ENCODE data around the gene PRKAG1.

The PRKAG1 gene

GRCh38 chr12:49040364-49040855 is 21.8 kb upstream of the PRKAG1 start:
- no peak overlapping the region for H3K9ac ChIP-seq (ENCODE audit: low read length in 5 of 5)
- no peaks in the 10 kb centered on the region for H3K27me3 ChIP-seq (ENCODE audit: control insufficient read depth in 5 of 5, insufficient read depth in 4 of 5, low read length in 5 of 5)
- H3K36me3 ChIP-seq (ENCODE audit: control insufficient read depth in 5 of 5, insufficient read depth in 5 of 5, low read length in 5 of 5) = peaks cover 2 to 93% (median 89%) of the 10 kb centered on the region in 5 donors
- no peak overlapping the region for H3K4me3 ChIP-seq (ENCODE audit: low read depth in 1 of 5, low read length in 5 of 5)
- H3K27ac ChIP-seq (ENCODE audit: low read depth, low read length) = no peak overlapping the region
- H3K4me1 ChIP-seq (ENCODE audit: control insufficient read depth in 5 of 5, insufficient read depth in 5 of 5, low read length in 5 of 5) = no peaks in the 10 kb centered on the region
- H3K9me3 ChIP-seq (ENCODE audit: control insufficient read depth in 5 of 5, low read length in 5 of 5) = no peaks in the 10 kb centered on the region

- H3K9ac ChIP-seq (ENCODE audit: low read length in 5 of 5) = no peak overlapping the region
- no peaks in the 10 kb centered on the region for H3K4me1 ChIP-seq (ENCODE audit: control insufficient read depth in 5 of 5, insufficient read depth in 5 of 5, low read length in 5 of 5)
- H3K9me3 ChIP-seq (ENCODE audit: control insufficient read depth in 5 of 5, low read length in 5 of 5) = no peaks in the 10 kb centered on the region
- no peak overlapping the region for H3K4me3 ChIP-seq (ENCODE audit: low read depth in 1 of 5, low read length in 5 of 5)
- H3K27ac ChIP-seq (ENCODE audit: low read depth, low read length) = no peak overlapping the region
- peaks cover 2 to 92% (median 89%) of the 10 kb centered on the region in 5 donors for H3K36me3 ChIP-seq (ENCODE audit: control insufficient read depth in 5 of 5, insufficient read depth in 5 of 5, low read length in 5 of 5)
- H3K27me3 ChIP-seq (ENCODE audit: control insufficient read depth in 5 of 5, insufficient read depth in 4 of 5, low read length in 5 of 5) = no peaks in the 10 kb centered on the region
Measured at GRCh38 chr12:49039421-49040363, 21.1 kb upstream of the PRKAG1 start.

DNA sequence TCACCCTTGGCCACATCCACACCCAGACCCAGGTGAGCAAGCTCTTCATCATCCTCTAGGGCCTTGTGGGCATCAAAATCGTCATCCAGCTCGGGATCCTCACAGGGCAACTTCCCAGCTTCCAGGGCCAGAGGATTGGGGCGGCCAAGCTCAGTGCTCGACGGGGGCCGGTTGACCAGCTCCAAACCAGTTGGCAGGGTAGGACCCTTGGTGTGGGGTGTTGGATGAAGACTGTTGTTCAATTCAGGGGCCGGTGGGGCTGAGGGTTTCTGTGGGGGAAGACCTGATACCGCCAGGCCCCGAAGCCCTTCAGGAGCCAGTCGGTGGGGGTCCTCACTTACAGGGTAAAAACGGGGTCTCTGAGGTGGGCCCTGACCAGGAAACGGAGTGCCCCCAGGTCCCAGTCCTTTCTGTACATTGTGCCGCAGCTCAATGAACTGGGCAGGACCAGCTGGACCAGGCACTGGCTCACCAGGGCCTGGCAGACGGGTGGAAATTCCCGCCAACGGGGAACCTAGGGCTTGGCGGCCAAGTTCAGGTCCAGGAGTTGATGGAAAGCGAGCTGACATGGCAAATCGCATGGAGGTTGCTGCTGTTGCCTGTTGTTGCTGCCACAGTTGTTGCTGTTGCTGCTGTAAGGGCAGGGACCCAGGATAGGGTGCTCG is 19.8 kb upstream of the PRKAG1 start:
- Histone ChIP-seq H3K4me1 (ENCODE audit: control insufficient read depth in 5 of 5, insufficient read depth in 5 of 5, low read length in 5 of 5) (no peaks in the 10 kb centered on the region), H3K9me3 (ENCODE audit: control insufficient read depth in 5 of 5, low read length in 5 of 5) (no peaks in the 10 kb centered on the region), H3K9ac (ENCODE audit: low read length in 5 of 5) (no peak overlapping the region), H3K36me3 (ENCODE audit: control insufficient read depth in 5 of 5, insufficient read depth in 5 of 5, low read length in 5 of 5) (peaks cover 2 to 92% (median 89%) of the 10 kb centered on the region in 5 donors), H3K27me3 (ENCODE audit: control insufficient read depth in 5 of 5, insufficient read depth in 4 of 5, low read length in 5 of 5) (no peaks in the 10 kb centered on the region), H3K27ac (ENCODE audit: low read depth, low read length) (no peak overlapping the region), H3K4me3 (ENCODE audit: low read depth in 1 of 5, low read length in 5 of 5) (no peak overlapping the region)

GRCh38 chr12:49037947-49038237 is 19.3 kb upstream of the PRKAG1 start:
- Histone ChIP-seq H3K9me3 (ENCODE audit: control insufficient read depth in 5 of 5, low read length in 5 of 5) (no peaks in the 10 kb centered on the region), H3K9ac (ENCODE audit: low read length in 5 of 5) (no peak overlapping the region), H3K4me1 (ENCODE audit: control insufficient read depth in 5 of 5, insufficient read depth in 5 of 5, low read length in 5 of 5) (no peaks in the 10 kb centered on the region), H3K36me3 (ENCODE audit: control insufficient read depth in 5 of 5, insufficient read depth in 5 of 5, low read length in 5 of 5) (peaks cover 2 to 92% (median 89%) of the 10 kb centered on the region in 5 donors), H3K27ac (ENCODE audit: low read depth, low read length) (no peak overlapping the region), H3K4me3 (ENCODE audit: low read depth in 1 of 5, low read length in 5 of 5) (no peak overlapping the region), H3K27me3 (ENCODE audit: control insufficient read depth in 5 of 5, insufficient read depth in 4 of 5, low read length in 5 of 5) (no peaks in the 10 kb centered on the region)

DNA sequence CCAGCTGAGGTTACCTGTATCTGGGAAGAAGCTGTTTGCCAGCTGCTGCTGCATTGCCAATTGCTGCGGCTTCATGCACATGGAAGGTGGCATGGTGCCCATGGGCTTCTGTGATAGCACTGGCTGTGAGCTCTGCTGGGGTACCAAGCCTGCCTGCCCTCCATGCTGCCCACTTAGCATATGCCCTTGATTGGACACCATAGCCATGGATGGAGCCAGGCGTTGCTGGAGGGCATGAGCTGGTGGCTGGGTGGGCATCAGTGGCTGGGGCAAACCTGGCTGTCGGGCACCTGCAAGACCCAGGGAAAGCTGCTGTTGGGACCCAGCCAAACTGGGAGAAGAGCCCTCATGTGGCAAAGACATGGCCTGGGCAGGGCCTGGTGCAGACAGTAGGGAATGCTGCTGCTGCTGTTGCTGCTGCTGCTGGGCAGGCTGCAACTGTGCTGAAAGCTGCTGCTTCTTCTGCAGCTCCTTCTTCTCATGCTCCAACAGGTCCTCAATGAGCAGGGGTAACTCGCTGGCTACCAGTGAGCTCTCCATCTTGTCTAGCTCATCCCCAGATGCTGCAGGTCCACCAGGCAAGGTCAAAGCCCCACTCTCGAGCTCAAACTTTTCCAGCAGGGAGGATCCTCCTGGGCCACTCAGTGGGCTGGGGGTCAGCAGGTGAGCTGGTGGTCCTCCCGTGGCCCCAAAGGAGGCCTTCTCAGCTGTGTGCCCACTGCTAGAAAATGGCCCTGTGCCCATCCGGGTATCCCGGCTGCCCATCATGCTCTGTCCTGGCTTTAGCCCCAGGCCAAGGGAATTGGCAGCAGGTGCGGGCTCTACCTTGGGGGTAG is 18.8 kb upstream of the PRKAG1 start:
- peaks cover 2 to 92% (median 89%) of the 10 kb centered on the region in 5 donors for H3K36me3 ChIP-seq (ENCODE audit: control insufficient read depth in 5 of 5, insufficient read depth in 5 of 5, low read length in 5 of 5)
- no peak overlapping the region for H3K9ac ChIP-seq (ENCODE audit: low read length in 5 of 5)
- no peaks in the 10 kb centered on the region for H3K9me3 ChIP-seq (ENCODE audit: control insufficient read depth in 5 of 5, low read length in 5 of 5)
- H3K4me3 ChIP-seq (ENCODE audit: low read depth in 1 of 5, low read length in 5 of 5) = no peak overlapping the region
- H3K27me3 ChIP-seq (ENCODE audit: control insufficient read depth in 5 of 5, insufficient read depth in 4 of 5, low read length in 5 of 5) = no peaks in the 10 kb centered on the region
- H3K4me1 ChIP-seq (ENCODE audit: control insufficient read depth in 5 of 5, insufficient read depth in 5 of 5, low read length in 5 of 5) = no peaks in the 10 kb centered on the region
- H3K27ac ChIP-seq (ENCODE audit: low read depth, low read length) = no peak overlapping the region

DNA sequence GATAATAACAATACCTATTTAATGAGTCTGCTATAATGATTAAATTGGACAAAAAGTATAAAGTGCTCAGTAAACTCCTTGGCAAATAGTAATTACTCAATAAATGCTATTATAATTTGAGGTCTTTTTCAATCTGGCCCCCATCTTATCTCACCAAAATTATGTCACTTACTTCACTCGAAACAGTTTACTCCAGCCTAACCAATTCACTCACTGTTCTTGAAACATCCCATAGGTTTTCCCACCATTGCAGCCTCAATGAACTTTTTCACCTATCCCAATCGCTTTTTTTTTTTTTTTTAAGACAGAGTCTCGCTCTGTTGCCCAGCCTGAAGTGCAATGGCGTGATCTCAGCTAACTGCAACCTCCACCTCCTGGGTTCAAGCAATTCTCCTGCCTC is 17.5 kb upstream of the PRKAG1 start:
- no peaks in the 10 kb centered on the region for H3K27me3 ChIP-seq (ENCODE audit: control insufficient read depth in 5 of 5, insufficient read depth in 4 of 5, low read length in 5 of 5)

GRCh38 chr12:49034286-49034622 is 15.7 kb upstream of the PRKAG1 start:
- Histone ChIP-seq H3K4me1 (ENCODE audit: control insufficient read depth in 5 of 5, insufficient read depth in 5 of 5, low read length in 5 of 5) (no peaks in the 10 kb centered on the region), H3K9me3 (ENCODE audit: control insufficient read depth in 5 of 5, low read length in 5 of 5) (no peaks in the 10 kb centered on the region), H3K9ac (ENCODE audit: low read length in 5 of 5) (no peak overlapping the region), H3K27ac (ENCODE audit: low read depth, low read length) (no peak overlapping the region), H3K36me3 (ENCODE audit: control insufficient read depth in 5 of 5, insufficient read depth in 5 of 5, low read length in 5 of 5) (peaks cover 2 to 88% (median 80%) of the 10 kb centered on the region in 5 donors), H3K4me3 (ENCODE audit: low read depth in 1 of 5, low read length in 5 of 5) (no peak overlapping the region), H3K27me3 (ENCODE audit: control insufficient read depth in 5 of 5, insufficient read depth in 4 of 5, low read length in 5 of 5) (no peaks in the 10 kb centered on the region)

More for the DNA sequence above, 17.5 kb upstream of the PRKAG1 start:
- peaks cover 2 to 92% (median 89%) of the 10 kb centered on the region in 5 donors for H3K36me3 ChIP-seq (ENCODE audit: control insufficient read depth in 5 of 5, insufficient read depth in 5 of 5, low read length in 5 of 5)
- H3K4me1 ChIP-seq (ENCODE audit: control insufficient read depth in 5 of 5, insufficient read depth in 5 of 5, low read length in 5 of 5) = no peaks in the 10 kb centered on the region
- H3K27ac ChIP-seq (ENCODE audit: low read depth, low read length) = no peak overlapping the region
- H3K9me3 ChIP-seq (ENCODE audit: control insufficient read depth in 5 of 5, low read length in 5 of 5) = no peaks in the 10 kb centered on the region
- no peak overlapping the region for H3K9ac ChIP-seq (ENCODE audit: low read length in 5 of 5)
- H3K4me3 ChIP-seq (ENCODE audit: low read depth in 1 of 5, low read length in 5 of 5) = no peak overlapping the region

GRCh38 chr12:49033611-49034285 is 15.2 kb upstream of the PRKAG1 start:
- H3K9ac ChIP-seq (ENCODE audit: low read length in 5 of 5) = no peak overlapping the region

DNA sequence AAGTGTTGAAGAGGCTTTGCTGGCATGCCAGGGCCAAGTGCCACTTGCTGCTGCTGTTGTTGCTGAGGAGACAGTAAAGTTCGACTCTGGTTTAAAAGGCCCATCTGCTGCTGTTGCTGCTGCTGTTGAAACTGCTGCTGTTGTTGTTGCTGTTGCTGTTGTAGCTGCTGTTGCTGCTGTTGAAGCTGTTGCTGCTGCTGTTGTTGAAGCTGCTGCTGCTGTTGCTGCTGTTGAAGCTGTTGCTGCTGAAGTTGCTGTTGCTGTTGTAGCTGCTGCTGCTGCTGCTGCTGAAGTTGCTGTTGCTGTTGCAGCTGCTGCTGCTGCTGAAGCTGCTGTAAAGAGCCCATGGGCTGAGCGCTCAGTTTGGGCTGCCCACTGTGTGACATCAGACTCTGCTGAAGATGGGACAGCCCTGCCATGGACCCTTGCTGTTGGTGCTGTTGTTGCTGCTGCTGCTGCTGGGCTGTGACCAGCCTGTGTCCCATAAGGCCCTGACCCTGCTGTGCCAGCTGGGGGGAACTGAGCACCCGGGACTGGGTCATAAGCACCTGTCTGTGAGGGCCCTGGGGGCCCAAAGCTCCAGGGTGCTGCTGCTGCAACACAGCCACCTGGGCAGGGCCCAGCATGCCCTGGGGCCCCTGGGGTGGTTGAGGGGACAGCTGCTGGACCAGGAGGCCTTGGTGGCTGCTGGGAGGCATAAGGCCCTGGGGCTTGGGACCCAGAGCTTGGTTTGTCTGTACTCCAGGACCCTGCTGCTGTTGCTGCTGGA is 14.3 kb upstream of the PRKAG1 start:
- Histone ChIP-seq H3K9me3 (ENCODE audit: control insufficient read depth in 5 of 5, low read length in 5 of 5) (no peaks in the 10 kb centered on the region), H3K4me3 (ENCODE audit: low read depth in 1 of 5, low read length in 5 of 5) (no peak overlapping the region), H3K27ac (ENCODE audit: low read depth, low read length) (no peak overlapping the region), H3K4me1 (ENCODE audit: control insufficient read depth in 5 of 5, insufficient read depth in 5 of 5, low read length in 5 of 5) (no peaks in the 10 kb centered on the region), H3K27me3 (ENCODE audit: control insufficient read depth in 5 of 5, insufficient read depth in 4 of 5, low read length in 5 of 5) (no peaks in the 10 kb centered on the region), H3K36me3 (ENCODE audit: control insufficient read depth in 5 of 5, insufficient read depth in 5 of 5, low read length in 5 of 5) (peaks cover 5 to 88% (median 80%) of the 10 kb centered on the region in 5 donors), H3K9ac (ENCODE audit: low read length in 5 of 5) (no peak overlapping the region)

More at GRCh38 chr12:49033611-49034285, 15.2 kb upstream of the PRKAG1 start:
- no peaks in the 10 kb centered on the region for H3K4me1 ChIP-seq (ENCODE audit: control insufficient read depth in 5 of 5, insufficient read depth in 5 of 5, low read length in 5 of 5)
- no peaks in the 10 kb centered on the region for H3K9me3 ChIP-seq (ENCODE audit: control insufficient read depth in 5 of 5, low read length in 5 of 5)
- no peaks in the 10 kb centered on the region for H3K27me3 ChIP-seq (ENCODE audit: control insufficient read depth in 5 of 5, insufficient read depth in 4 of 5, low read length in 5 of 5)
- no peak overlapping the region for H3K27ac ChIP-seq (ENCODE audit: low read depth, low read length)
- peaks cover 2 to 88% (median 80%) of the 10 kb centered on the region in 5 donors for H3K36me3 ChIP-seq (ENCODE audit: control insufficient read depth in 5 of 5, insufficient read depth in 5 of 5, low read length in 5 of 5)
- no peak overlapping the region for H3K4me3 ChIP-seq (ENCODE audit: low read depth in 1 of 5, low read length in 5 of 5)

Data from subcutaneous abdominal adipose tissue (tissue), 5 donors.